HUDEP-2 (cell line): ENCODE results near the gene AP4S1.
"Not testable (repeated sequence)": the region's sequence is repeated elsewhere in the genome, so short reads cannot be mapped to it uniquely, and the experiment has no call there.

Experiments used
- DNase-seq, 76 experiments: peaks; one replicate each; lab custom pipeline; 2025; ENCODE audit not compliant: unreplicated experiment in 76 of 76; lab: John Stamatoyannopoulos, UW

The AP4S1 gene

GRCh38 chr14:31080056-31080455, 54.6 kb downstream of the AP4S1 start:
- peak in 1 of 76 experiments; percentile 20 for DNase-seq

DNA sequence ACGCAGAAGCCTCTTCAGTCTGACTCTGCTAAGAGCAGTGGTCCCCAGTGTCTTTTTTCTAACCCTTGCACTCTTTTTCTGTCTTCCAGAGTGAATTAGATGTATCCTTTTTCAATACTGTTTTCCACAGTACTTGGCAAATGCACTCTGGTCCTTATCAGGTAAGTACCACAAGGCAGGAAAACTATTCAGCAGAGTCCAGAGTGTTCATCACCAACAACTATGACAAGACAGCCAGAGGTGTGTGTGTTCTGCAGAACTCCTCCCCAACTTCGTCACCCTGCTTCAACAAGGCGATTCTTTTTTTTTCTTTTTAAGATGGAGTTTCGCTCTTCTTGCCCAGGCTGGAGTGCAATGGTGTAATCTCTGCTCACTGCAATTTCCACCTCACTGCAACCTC, 55.0 kb downstream of the AP4S1 start:
- DNase-seq, result peak in 16 of 76 experiments; percentile 2 to 52 (median 25)

DNA sequence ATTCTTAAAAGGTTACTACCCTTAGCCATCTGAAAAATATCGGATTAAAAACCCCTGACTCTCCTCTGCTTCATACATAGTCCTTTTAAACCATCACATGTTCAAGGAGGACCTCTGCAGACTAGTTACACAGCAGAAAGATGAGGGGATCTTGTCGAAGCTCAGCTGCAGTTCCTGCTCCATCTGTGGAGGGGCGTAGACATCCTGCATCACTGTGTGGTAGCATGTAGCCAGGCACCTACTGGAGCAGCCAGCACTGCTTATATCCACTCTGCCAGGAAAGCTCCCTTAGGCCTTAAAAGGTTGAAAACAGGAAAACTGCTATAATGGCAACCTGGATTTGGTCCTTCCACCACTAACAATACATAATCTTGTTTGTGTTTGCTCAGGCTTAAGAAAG, 58.3 kb downstream of the AP4S1 start:
- no peak for DNase-seq

DNA sequence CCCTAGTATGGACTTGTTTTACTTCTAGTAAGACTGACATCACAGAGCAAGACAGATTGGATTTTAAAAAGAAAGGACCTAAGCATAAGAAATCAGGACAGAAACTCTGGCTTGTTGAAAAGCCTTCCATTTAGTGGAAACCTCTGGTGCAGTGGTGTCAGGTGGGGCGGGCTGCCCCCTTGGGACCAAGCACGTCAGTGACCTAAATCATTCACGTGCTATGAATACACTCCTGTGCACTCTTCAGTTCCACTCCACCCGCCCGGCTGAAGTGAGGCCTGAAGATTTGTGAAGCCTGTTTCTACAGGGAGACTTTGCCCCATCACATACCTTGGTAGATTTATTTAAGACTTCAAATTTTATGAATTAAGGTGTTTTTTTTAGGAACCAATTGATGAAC, 58.9 kb downstream of the AP4S1 start:
- peak in 1 of 76 experiments; percentile 4 for DNase-seq

GRCh38 chr14:31085027-31085426, 59.6 kb downstream of the AP4S1 start:
- no peak for DNase-seq

- not testable (repeated sequence) for DNase-seq
Measured at GRCh38 chr14:31086466-31086865, 61.0 kb downstream of the AP4S1 start.

- no peak for DNase-seq
Measured at GRCh38 chr14:31090883-31091764, 65.7 kb downstream of the AP4S1 start.

- DNase-seq, result no peak
Measured at GRCh38 chr14:31092160-31092708, 66.8 kb downstream of the AP4S1 start.

- DNase-seq, result not testable (repeated sequence)
Measured at GRCh38 chr14:31093884-31094839, 68.7 kb downstream of the AP4S1 start.

DNA sequence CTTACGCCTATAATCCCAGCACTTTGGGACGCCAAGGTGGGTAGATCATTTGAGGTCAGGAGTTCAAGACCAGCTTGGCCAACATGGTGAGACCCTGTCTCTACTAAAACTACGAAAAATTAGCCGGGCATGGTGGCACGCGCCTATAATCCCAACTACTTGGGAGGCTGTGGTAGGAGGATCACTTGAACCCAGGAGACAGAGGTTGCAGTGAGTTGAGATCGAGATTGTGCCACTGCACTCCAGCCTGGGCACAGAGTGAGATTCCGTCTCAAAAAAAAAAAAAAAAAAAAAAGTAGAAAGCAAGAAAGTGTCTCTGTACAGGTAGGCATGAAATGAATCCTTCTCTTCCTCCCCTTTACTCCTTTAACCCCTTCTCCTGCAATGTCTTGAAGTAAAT, 70.4 kb downstream of the AP4S1 start:
- not testable (repeated sequence) for DNase-seq

GRCh38 chr14:31096255-31096654, 70.8 kb downstream of the AP4S1 start:
- no peak for DNase-seq

GRCh38 chr14:31097081-31097480, 71.6 kb downstream of the AP4S1 start:
- DNase-seq, result no peak

DNA sequence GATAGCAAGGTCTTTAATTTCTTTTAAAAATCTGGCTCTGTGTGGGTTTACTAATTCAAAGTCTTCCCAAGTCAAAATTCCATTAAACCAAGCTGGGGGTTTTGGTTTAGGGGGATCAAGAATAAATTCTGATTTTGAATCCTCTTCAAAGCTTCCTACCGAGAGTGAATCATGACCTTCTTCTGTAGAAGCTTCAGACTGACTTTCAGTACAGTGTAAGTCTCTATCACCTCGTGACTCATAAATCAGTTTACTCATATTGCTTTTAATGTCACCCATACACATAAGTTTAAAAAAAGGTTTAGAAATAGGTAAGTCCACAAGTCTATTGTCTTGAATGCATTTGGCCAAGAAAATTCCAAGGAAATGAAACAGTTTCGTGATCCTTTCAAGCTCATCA, 81.3 kb downstream of the AP4S1 start:
- no peak for DNase-seq

DNA sequence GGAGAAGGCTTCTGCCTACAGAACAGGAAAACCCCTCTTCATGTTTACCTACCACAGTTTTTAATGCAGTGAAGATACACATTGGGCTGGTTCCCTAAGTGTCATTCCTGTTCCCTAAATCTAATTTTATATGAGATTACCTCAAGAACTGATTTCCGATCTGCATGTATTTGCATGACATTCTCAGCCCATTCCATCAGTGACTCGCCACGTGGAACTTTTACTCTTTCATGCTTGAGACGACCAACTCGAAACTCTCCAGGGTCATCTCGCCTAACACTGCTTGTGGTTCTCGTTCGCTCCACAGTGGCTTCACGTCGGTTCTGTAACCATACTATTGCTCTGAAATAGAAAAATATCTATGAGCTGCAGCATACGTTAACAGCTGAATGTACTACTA, 83.8 kb downstream of the AP4S1 start:
- no peak for DNase-seq

DNA sequence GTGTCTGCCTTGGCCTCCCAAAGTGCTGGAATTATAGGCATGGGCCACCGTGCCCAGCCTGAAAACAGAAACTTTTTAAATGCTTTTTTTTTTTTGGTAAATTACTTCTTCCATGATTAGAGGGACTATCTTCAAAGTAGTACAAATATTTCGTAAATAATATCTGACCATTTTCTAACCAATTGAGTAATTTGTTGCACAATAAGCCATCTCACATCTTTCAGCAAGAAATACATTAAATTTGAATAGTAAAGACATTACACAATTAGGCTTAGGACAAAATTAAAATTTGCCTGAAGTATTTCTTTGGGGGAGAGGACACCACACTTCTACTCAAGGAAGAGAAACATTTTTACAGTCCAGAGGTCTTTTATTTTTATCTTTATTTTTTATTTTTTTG, 85.4 kb downstream of the AP4S1 start:
- DNase-seq, result no peak

- DNase-seq, result no peak
Measured at GRCh38 chr14:31113794-31114193, 88.3 kb downstream of the AP4S1 start.

DNA sequence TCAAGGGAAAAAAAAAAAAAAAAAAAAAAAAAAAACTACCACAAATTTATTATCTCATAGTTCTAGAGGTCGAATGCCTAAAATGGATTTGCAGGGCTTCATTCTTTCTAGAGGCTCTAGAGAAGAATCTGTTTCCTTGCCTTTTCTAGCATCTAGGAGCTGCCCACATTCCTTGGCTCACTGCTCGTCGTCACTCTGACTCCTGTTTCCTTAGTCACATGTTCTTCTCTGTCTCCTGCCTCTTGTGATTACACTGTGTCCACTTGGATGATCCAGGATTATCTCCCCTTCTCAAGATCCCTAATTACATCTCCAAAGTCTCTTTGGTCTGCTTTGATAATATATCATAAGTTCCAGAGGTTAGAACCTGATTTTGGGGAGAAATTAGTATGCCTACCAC, 93.4 kb downstream of the AP4S1 start:
- no peak for DNase-seq

DNA sequence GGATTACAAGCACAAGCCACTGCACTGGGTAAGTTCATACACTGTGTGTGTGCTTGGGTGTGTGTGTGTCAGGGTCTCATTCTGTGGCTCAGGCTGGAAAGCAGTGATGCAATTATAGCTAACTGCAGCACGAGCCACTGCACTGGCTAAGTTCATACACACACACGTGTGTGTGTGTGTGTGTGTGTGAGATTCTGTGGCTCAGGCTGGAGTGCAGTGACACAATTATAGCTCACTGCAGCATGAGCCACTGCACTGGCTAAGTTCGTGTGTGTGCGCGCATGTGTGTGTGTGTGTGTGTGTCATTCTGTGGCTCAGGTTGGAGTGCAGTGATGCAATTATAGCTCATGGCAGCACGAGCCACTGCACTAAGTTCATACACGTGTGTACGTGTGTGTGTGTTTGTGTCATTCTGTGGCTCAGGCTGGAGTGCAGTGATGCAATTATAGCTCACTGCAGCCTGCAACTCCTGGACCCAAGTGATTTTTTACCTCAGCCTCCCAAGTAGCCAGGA, 96.7 kb downstream of the AP4S1 start:
- DNase-seq, result no peak

GRCh38 chr14:31122921-31123320, 97.5 kb downstream of the AP4S1 start:
- no peak for DNase-seq

GRCh38 chr14:31124197-31124596, 98.7 kb downstream of the AP4S1 start:
- no peak for DNase-seq

GRCh38 chr14:31125231-31125630, 99.8 kb downstream of the AP4S1 start:
- no peak for DNase-seq
